ENCODE data around the gene PARM1. TPM values are rescaled to one million over a fixed set of nuclear protein-coding genes. Genes with fewer than 3 reads are reported as not detected.
A peak's percentile ranks its signal among the peaks of the same experiment; 100 is the strongest.

The PARM1 gene
- total RNA-seq, 1 donor from 2014 or later, result 78.0 TPM

DNA sequence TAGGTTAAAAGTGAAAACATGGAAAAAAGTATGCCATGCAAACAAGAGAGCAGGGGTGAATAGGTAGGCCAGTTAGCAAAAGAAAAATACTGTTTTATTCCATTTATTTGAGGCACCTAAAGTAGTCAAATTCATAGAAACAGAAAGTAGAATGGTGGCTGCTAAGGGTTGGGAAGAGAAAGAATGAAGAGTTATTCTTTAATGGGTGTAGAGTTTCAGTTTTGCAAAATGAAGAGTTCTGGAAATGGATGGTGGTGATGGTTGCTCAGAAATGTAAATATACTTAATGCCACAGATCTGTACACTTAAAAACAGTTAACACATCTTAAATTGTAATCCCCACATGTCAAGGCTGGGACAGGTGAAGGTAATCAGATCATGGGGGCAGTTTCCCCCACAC, 29.7 kb downstream of the PARM1 start:
- Histone ChIP-seq H3K4me1 (no peaks in the 10 kb centered on the region), H3K27me3 (no peaks in the 10 kb centered on the region), H3K36me3 (no peaks in the 10 kb centered on the region), H3K4me3 (no peak overlapping the region), H3K27ac (no peak overlapping the region), H3K9me3 (no peaks in the 10 kb centered on the region)
- intact Hi-C loops (cut with DNase I), result no loop called here
- ATAC-seq (no peak), DNase-seq (no peak)
- TF ChIP-seq, protein P1, sequence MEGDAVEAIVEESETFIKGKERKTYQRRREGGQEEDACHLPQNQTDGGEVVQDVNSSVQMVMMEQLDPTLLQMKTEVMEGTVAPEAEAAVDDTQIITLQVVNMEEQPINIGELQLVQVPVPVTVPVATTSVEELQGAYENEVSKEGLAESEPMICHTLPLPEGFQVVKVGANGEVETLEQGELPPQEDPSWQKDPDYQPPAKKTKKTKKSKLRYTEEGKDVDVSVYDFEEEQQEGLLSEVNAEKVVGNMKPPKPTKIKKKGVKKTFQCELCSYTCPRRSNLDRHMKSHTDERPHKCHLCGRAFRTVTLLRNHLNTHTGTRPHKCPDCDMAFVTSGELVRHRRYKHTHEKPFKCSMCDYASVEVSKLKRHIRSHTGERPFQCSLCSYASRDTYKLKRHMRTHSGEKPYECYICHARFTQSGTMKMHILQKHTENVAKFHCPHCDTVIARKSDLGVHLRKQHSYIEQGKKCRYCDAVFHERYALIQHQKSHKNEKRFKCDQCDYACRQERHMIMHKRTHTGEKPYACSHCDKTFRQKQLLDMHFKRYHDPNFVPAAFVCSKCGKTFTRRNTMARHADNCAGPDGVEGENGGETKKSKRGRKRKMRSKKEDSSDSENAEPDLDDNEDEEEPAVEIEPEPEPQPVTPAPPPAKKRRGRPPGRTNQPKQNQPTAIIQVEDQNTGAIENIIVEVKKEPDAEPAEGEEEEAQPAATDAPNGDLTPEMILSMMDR (IDR thresholded peaks at IDR 0.05), result no peak

GRCh38 chr4:74964311-74964710, 31.4 kb downstream of the PARM1 start:
- Histone ChIP-seq H3K27me3 (no peaks in the 10 kb centered on the region), H3K9me3 (no peaks in the 10 kb centered on the region), H3K27ac (no peak overlapping the region), H3K36me3 (no peaks in the 10 kb centered on the region), H3K4me3 (no peak overlapping the region), H3K4me1 (no peaks in the 10 kb centered on the region)
- no peak for DNase-seq
- ATAC-seq, result no peak
- intact Hi-C loops (cut with DNase I), result no loop called here
- TF ChIP-seq, protein P1 (IDR thresholded peaks at IDR 0.05), result no peak

DNA sequence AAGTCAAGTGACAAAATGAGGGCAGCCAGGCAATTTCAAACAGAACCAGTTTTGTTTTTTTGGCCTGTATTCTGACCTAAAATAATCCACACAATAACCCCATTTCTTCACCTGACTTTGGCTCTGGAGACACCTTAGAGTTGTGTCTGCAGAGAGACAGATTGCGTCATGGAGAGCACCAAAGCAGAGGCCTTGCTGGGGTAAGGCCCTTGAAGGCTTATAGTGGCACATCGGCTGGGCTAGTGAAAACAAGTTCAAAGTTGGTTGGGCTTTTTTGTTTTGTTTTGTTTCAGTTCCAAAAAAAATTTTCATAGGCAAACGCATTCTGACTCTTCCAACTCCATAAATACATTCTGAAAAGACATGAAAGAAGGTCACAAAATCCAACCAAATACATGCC, 34.4 kb downstream of the PARM1 start:
- DNase-seq (no peak), ATAC-seq (peak; percentile 58)
- intact Hi-C loops (cut with DNase I), result no loop called here
- Histone ChIP-seq H3K4me1 (no peaks in the 10 kb centered on the region), H3K36me3 (no peaks in the 10 kb centered on the region), H3K27ac (no peak overlapping the region), H3K9me3 (no peaks in the 10 kb centered on the region), H3K27me3 (no peaks in the 10 kb centered on the region), H3K4me3 (no peak overlapping the region)
- TF ChIP-seq, protein P1 (IDR thresholded peaks at IDR 0.05), result no peak

DNA sequence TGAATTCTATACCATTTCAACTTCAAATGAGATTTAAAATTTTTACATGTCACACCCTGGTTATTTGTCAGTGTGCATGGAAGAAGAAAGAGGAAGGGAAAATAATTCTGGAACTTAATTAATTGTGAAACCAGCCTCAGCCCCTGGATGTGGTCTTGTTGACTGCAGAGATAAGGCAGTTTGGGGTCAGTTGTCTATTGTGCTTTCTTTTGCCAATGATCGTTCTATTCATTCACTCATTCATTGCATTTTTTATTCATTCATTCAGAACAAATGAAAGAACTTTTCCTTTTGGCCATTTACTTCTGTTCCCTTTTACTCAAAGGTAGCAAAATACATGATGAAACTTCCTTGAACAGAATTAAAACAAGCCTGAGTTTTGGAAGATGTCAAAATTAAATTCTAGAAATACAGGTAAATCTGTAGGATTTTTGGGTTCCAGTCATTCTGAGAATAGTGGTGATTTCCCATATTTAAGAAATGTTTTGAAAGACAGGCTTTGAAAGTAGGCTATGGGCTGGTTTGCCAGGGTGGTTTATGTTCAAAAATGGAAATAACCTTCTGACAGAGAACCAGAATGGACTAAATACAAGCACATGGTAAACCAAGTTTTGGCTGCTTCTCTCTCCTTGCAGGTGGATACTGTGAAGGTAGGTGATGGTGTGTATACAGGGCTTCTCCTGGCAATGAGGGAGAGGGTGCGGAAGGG, 35.7 kb downstream of the PARM1 start:
- Histone ChIP-seq H3K4me3 (no peak overlapping the region), H3K27ac (no peak overlapping the region), H3K9me3 (no peaks in the 10 kb centered on the region), H3K4me1 (no peaks in the 10 kb centered on the region), H3K36me3 (no peaks in the 10 kb centered on the region), H3K27me3 (no peaks in the 10 kb centered on the region)
- DNase-seq (no peak), ATAC-seq (no peak)
- TF ChIP-seq, protein P1 (IDR thresholded peaks at IDR 0.05), result no peak
- intact Hi-C loops (cut with DNase I), result no loop called here

GRCh38 chr4:74969507-74970474, 36.9 kb downstream of the PARM1 start:
- Histone ChIP-seq H3K9me3 (no peaks in the 10 kb centered on the region), H3K4me3 (no peak overlapping the region), H3K4me1 (no peaks in the 10 kb centered on the region), H3K36me3 (no peaks in the 10 kb centered on the region), H3K27me3 (no peaks in the 10 kb centered on the region), H3K27ac (no peak overlapping the region)
- peak; percentile 50 for ATAC-seq
- intact Hi-C loops (cut with DNase I), result no loop called here
- DNase-seq, result no peak
- TF ChIP-seq, protein P1 (IDR thresholded peaks at IDR 0.05), result no peak
